Measurements from ENCODE around the gene TRAT1.
A peak's percentile ranks its signal among the peaks of the same experiment; 100 is the strongest.

TRAT1 gene

DNA sequence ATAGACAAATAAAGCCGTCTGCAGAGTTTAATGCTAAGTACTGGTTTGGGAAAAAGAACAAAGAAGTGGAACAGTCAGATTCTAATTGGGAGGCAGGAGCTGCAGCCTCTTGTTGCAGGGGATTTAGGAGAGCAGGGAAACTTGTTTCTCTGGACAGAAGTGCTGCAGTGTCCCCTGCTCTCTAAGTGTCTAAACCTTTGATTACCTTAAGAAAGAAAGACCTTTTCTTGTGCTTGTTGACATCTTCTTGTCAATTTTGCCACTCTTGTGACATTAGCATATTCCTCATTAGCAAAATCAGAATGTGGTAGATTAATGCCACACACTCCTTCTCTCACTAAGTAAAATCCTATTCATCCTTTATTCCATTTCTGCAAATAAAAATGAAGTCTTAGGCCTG is 38.8 kb downstream of the TRAT1 start:
- no peak for DNase-seq (ENCODE audit: low read depth)

DNA sequence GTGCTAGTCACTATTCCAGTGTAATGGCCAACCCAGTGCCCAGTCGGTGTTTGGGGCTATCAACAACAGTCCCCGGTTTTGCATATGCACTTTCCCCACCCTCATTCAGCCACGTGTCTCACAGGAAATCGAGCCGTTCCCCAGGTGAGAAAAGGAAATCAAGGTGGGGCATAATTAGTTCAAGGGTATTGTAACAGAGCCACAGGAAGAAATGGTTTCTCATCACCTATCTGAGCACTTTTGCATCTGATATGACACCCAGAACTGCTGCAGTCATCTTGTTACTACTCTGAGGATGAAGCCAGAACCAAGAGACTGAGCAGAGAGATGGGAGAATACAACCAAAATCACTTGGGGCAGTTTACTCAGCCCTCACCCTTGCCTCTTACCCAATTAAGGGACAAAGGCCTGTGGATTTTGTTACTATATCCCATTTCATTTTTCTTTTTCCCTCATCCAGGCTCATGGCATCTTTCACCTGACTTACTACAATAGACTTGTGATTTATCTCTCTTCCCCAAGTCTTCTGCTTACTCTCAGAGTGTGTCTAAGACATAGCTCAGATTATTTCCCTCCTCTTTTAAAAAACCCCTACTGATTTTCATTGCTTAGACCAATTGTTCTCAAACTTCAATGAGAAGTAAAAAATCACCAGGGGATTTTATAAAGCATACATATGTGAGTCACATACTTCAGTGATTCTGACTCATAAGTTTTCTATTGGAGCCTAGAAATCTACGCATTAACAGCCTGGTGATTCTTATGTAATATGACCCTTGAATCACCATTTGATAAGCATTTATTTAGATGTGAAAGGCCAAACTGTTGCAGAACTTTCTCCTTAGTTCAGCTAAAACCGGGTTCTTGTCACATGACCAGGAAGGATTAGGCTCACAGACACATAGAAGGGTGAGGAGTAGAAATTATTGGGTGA is 40.5 kb downstream of the TRAT1 start:
- DNase-seq (ENCODE audit: low read depth) = peak; percentile 16

DNA sequence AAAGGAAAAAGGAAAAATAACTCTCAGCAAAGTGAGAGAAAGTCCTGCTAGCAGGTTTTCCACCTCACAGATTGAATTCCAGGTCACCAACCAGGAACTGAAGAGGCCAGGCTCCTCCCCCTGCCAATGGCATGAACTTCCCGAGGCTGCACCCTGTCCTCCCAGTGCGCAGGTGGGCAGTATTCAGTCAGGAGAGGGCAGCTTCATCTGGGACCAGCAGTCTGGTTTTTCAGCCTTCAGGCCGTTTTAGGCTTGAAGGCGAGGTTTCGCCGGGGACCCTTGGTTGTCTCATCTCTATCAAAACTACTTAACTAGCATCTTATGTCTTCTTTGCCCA is 41.2 kb downstream of the TRAT1 start:
- no peak for DNase-seq (ENCODE audit: low read depth)

DNA sequence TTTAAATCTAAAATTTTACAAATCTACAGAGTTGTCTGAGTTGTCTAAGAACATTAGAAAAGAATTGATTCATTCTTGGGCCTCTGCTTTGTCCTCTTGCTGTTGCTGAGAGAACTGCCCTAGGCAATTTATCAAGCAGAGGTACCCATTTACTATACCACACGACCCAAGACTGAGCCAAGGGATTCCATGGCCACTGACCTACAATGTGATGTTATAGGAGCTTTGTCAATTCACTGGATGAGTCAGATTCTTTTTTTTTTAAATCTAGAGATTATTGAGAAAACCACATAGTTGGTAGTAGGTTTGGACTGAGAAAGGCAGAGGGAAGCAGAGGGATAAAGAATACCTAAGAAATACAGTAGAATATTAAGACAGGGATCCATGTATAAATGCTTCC is 55.3 kb downstream of the TRAT1 start:
- DNase-seq (ENCODE audit: low read depth) = no peak

DNA sequence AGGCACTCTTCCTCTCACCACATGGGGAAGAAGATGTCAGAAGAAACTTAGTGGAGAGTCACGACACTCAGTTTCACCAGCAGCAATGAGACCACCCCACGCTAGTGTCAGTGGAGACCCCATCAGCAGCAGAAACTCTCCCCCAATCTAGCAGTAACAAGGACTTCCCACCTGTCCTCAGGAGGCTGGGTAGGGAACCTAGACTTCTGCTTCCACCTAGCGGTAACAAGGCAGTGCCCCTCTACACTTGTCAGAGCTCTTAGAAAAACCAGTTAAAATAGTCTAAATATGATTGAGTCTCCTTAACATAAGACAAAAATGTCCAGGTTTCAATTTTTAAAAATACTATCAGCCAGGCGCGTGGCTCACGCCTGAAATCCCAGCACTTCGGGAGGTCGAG is 57.3 kb downstream of the TRAT1 start:
- no peak for DNase-seq (ENCODE audit: low read depth)

DNA sequence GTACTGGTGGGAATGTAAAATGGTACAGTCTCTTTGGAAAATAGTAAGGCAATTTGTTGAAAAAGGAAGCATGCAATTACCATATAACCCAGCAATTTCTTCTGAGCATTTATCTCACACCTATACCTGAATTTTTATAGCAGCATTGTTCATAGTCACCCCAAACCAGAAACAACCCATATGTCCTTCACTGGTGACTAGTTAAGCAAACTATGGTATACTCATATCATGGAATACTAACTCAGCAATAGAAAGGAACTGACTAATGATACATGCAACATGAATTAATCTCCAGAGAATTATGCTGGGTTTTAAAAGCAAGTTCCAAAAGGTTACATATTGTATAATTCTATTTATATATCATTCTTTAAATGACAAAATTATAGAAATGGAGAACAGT is 60.2 kb downstream of the TRAT1 start:
- DNase-seq (ENCODE audit: low read depth) = no peak

DNA sequence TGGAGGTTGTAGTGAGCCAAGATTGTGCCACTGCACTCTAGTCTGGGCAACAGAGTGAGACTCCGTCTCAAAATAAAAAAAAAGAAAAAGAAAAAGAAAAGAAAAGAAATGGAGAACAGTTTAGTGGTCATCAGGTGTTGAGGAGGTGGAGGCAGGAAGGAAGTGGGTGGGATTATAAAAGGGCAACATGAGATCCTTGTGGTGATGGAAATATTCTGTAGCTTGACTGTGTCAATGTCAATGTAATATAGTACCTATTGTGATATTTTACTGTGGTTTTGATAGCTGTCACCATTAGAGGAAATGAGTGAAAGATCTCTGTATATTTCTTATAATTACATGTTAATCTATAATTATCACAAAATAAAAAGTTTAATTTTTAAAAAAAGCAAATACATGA is 60.8 kb downstream of the TRAT1 start:
- DNase-seq (ENCODE audit: low read depth) = no peak

DNA sequence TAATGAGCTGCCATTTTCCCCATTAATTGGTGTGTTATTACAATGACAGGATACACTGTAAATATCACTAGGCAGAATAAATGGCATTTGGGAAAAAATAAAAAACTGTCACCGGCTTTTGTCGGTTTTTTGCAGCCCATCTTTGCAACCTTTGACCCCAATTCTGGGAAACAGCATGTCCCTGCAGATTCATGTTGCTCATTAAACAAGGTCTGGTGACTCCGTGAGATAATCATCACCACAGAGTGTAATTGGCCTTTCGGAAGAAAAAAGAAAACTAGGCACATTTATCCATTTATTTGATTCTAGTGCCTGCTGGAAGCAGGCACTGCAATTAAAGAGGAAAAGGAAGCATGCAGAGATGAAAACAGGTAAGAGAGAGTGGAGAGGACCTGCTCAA is 64.5 kb downstream of the TRAT1 start:
- no peak for DNase-seq (ENCODE audit: low read depth)

DNA sequence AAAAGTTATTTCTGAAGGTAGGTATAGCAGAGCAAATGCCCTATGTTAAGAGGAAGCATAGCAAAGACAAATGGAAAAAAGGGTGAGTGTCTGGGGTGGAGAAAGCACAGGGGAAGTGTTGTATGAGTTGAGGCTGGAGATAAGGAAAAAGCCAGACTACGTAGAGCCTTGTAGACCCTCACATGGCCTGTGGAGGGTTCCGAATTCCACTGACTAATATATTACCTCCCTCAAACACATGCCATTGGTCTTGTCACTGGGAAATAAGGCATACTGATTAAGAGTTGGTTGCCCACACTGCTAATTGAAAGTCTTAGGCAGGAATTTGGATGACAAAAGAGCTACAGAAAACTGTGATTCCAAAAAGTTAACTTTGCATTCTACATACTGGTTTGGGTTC is 65.2 kb downstream of the TRAT1 start:
- DNase-seq (ENCODE audit: low read depth) = no peak

DNA sequence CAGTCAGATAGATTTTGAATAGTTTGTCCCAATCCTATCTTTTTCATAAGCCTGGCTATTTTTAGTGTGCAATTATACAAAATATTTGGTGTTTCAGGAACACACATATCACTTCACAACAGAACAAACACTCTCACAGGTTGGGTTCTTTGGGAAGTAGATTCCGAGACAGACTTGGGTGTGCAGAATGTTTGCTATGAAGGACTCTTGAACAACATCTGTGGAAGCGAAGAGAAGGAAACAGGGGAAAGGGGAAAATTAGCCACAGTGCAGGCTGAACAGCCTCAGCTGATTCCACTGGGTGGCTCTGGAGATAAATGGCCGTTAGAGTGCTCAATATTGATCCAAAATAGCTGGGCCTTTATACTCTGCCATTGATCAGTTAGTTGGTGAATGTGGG is 69.2 kb downstream of the TRAT1 start:
- DNase-seq (ENCODE audit: low read depth) = no peak

DNA sequence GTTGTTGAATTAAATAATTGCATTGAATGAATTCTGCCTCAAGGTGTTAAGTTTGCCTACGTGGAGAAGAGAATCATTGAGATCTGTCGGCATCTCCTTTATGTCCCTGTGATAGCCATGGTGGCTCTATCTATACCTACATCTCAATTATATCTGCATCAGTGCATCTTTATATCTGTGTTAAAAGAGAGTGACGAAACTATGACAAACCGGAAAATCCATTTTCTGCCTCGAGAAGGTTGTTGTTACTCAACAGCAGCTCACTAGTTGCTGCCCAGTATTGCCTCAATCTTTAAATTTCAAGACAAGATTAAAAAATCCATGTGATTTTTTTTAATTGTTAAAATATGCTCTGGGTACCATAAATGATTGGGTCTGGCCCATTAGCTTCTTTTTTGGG is 72.4 kb downstream of the TRAT1 start:
- no peak for DNase-seq (ENCODE audit: low read depth)

DNA sequence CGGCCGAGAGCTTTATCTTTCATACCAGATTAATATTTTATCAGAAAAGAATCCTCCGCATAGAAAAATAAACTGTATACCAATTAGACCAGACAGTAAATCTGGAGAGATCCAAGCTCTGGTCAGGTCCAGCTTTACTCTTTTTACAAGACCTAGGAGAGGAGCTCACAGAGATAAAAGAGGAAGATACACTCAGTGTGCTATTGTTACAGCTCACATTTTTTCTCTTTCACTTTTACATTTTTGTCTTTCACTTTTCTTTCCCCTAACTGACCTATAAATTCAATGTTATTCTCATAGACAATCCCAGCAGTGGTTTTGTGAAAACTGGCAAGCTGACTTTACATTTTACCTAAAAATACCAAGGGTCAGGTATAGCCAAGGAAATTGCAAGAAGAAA is 75.3 kb downstream of the TRAT1 start:
- DNase-seq (ENCODE audit: low read depth) = no peak

DNA sequence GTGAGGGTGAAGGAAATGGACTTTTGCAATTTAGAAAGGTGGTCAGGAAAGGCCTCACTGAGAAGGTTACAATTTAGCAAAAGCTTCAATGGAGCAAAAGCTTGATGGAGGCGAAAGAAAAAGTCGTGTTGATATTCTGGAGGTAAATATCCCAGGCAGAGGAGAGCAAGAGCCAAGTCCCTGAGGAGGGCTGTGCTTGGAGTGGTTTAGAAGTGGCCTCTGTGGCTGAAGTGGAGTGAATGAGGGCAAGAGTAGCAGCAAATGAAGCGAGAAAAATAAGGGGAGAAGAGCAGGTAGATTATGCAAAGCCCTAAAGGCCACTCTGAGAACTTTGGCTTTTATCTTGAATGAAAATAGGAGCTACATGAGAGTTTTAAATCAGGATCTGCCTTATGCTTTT is 76.9 kb downstream of the TRAT1 start:
- DNase-seq (ENCODE audit: low read depth) = no peak

All from stimulated activated CD4-positive, alpha-beta T cell treated with anti-CD3 and anti-CD28 coated beads, Interleukin-2, amount 100 ng/mL, for 4 hours (primary cell).